ENCODE measurements around the gene PIGC.

Gene PIGC

DNA sequence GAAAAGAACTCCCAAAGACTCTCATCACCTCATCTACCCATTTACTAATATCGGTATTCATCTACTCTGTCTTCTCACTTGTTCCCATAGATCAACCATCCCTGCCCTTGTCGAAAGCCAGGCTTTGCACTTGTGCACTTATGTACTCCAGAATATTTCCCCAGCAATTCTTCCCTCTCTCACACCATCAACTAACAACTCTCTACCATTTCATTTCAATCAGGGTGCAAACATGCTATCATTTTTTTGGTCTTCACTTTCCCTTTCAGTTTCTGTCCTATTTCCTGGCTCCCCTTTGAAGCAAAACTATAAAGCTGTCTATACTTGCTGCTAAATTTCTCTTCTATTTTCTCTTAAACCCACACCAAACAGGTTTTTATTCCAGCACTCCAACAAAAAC, 16.7 kb downstream of the PIGC start:
- DNase-seq: no peak

GRCh38 chr1:172425339-172425738, 18.5 kb downstream of the PIGC start:
- no peak for DNase-seq

DNA sequence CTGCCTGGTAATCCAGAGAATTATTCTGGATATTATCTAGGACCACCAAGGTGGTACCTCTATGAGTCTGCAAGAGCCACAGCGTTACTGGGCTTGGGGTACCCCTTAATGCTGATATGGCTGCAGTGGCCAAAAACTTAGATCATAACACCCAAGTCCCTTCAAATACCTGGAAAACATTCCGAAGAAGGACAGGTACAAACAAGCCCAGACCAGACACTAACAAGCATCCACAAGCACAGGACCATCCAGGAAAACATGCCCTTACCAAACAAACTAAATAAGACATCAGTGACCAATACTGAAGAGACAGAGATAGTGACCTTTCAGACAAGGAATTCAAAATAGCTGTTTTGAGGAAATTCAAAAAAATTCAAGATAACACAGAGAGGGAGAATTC, 20.5 kb downstream of the PIGC start:
- no peak for DNase-seq

GRCh38 chr1:172421974-172422604, 21.8 kb downstream of the PIGC start:
- no peak for DNase-seq

- no peak for DNase-seq
Observed at GRCh38 chr1:172420385-172420784, 23.5 kb downstream of the PIGC start, which contains the start of gene C1orf105. C1orf105 (plus strand) TSS chr1:172420685; CDS start chr1:172420886, 201 bp downstream.

DNA sequence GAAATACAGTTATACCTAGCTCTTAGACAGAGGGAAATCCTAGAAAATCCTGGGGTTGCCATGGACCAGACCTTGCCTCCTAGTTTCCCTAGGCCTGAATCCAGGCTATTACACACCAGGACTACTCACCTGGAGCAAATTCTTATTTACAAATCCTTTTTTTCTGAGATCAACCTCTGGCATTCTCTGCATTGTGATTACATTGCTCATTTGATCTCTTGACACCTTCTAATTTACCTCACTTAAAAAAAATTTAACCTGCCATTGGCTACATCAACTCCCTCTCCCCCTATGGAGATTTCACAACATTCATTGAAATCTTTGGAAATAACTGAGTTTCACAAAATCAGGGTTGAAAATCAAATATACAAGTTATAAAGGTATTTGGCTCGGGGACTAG, 26.3 kb downstream of the PIGC start:
- no peak for DNase-seq

GRCh38 chr1:172416496-172417035, 27.3 kb downstream of the PIGC start:
- no peak for DNase-seq

DNA sequence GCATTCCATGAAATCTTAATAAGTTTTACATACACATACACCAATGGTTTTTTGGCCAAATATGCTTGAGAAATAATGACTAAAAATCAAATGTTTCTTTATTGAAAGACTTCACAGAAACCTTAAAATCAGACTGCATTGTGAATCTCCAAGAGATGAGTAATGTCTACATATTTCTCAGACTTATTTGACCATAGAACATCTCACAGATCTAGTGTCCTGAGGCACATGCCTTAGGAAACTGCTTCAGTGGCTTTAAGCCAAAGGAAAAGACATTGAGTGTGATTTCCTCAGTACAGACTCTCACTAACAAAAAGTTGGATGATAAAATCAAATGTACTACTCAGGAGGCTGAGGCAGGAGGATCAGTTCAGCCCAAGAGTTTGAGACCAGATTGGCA, 29.5 kb downstream of the PIGC start:
- no peak for DNase-seq

DNA sequence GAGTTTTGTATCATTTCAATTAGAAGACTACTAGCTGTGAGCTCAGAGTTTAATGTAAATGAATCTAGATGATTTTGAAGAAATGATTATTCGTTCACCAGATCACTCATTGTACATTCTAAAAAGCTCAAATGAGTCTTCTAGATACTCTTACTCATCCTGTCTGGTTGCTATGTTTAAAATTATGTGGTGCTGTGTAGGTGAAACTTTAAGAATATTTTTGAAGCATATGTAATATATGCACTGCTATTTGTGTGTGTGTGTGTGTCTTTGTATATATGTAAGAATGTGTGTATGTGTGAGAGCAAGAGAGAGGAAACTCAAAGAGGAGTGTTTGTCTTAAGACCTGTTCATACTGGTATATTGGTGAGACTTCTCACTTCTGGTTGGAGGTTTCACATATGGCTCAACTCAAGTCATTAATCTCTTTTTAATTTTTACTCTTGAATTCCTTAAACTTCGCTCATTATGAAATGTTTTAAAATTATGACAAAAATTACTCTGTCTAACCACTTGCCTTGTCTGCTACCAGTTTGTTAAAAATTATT, 32.0 kb downstream of the PIGC start:
- DNase-seq: no peak

- DNase-seq: no peak
Observed at GRCh38 chr1:172410027-172410426, 33.8 kb downstream of the PIGC start.

DNA sequence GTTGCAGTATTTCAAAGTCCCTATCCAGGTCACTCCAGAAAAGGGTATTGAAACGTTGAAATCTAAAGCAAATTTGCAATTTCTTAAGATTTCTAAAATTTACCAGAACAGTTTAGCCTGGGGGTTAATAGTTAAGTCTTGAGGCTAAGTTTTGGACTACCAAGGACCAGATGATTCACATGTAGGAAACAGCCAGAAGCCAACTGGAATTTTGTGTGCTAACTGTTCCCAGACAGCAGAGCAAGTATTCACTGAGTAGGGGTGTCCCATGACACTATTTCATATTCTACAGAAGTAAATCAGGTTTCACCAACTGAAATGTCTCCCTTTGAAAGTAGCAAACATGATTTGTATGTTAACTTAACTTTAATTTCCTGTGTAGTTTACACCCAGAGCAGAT, 34.9 kb downstream of the PIGC start:
- no peak for DNase-seq

- DNase-seq: no peak
Observed at GRCh38 chr1:172406968-172407367, 36.9 kb downstream of the PIGC start.

DNA sequence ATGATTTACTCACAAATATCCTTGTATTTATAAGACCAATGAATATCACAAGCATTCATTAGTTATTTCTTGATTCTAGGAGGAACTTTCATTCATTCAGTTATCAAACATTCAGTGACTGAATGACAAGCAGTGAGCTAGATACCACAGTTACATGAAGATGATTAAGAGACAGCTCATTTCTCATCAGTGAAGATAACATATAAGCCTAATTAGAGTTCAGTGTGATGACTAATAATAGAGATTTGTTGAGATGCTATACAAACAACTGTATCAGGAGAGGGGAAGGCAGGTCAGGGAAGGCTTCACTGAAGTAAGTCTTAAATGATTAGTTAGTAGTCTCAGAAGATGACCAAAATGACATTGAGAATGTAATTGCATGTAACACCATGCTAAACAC, 38.0 kb downstream of the PIGC start:
- no peak for DNase-seq

DNA sequence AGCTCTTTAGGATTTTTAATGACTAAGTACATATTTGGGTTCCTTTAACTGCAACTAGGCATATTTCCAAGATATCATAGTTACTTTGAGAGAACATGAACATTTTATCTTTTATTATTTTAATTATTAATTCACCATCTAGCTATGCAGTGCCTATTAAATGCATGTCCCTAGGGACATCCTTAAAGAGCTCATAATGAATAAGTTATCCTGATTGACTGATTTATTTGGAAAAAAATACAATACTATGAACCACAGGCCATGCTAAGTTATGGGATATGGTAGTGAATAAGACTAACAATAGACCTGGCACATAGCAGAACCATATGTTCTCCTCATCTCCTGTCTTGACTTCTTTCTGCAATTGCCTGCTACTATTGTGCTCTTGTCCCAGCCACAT, 39.7 kb downstream of the PIGC start:
- no peak for DNase-seq

- DNase-seq: no peak
Observed at GRCh38 chr1:172402878-172403569, 40.8 kb downstream of the PIGC start.

DNA sequence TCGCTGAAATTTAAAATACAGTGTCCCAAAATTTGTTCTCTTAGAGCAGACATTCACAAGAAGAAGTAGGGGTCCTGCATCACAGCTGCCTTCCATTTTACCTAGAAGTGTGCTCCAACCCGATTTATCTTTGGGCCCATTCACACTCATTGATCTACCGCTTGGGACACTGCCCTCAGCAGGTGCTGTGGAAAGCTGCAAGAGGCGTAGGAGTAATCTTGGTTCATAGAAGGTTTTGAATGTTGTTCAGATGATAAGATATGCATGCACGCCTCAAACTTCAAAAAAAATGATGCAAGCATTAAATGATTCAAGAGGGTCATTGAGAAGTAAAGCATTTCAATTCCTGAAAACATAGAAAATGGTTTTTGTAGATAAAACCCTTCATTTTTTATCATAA, 42.0 kb downstream of the PIGC start:
- no peak for DNase-seq

DNA sequence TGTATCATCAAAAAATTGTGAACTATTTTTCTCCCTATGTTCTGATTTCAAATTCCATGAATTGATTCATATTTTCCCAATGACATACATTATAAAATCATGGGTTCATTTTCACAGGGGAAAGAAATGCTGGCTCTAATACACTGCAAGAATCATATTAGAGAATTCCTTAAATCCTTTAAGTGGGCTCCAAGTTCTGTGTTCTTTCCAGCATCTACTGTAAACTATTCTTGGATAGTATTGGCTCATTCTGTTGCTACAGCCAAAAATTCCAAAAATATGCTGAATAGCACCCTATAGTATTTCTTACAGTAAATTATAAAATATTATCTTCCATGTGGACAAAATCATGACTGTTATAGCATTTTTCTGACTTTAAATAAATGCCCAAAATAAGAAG, 42.4 kb downstream of the PIGC start:
- no peak for DNase-seq

GRCh38 chr1:172400722-172401105, 43.2 kb downstream of the PIGC start:
- DNase-seq: no peak

- no peak for DNase-seq
Observed at GRCh38 chr1:172399756-172400721, 43.8 kb downstream of the PIGC start.

- peak; percentile 45 to 47 for DNase-seq
Observed at GRCh38 chr1:172398970-172399755, 44.7 kb downstream of the PIGC start.

- DNase-seq: no peak
Observed at GRCh38 chr1:172398193-172398592, 45.7 kb downstream of the PIGC start.

DNA sequence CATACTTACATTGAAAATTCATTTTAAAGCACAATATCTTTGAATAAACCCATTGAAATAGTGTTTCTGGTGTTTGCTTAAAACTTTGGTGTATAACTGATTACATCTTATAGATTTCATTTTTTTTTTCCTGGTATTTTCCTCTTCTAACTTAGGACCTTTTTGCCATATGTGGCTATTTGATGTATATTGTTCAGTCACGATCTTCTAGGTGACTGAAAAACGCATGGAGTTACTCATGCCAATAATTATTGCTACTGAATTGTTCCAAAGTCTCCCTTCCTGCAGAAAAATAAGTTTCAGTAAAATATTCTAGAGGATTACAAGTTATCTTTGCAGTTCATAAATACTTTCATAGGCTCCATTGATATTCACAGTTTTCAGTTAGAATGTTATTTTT, 46.2 kb downstream of the PIGC start:
- DNase-seq: no peak

All from activated T-cell treated with anti-CD3 and anti-CD28 coated beads, Interleukin-2, amount 50 U/mL, for 48 hours (primary cell).